Measurements from ENCODE around the gene MEX3A. TPM values are rescaled to one million over a fixed set of nuclear protein-coding genes. Genes with fewer than 3 reads are reported as not detected.

Gene MEX3A
- total RNA-seq (1 to 10 TPM in 1 of 2 experiments, under 1 TPM in 1; 0.24 to 1.0 TPM), polyA plus RNA-seq (not detected)

- ChIA-PET POLR2A (interaction anchor here (0.8 kb wide), 1 partner anchor 131 kb away, joined by 3 read pairs; the partner anchor contains the start of gene PMF1), CTCF (interaction anchor here (0.6 to 2.1 kb wide), 6 partner anchors 9 to 143 kb away, joined by 3 to 10 read pairs (median 5); no protein-coding TSS in a partner anchor)
- no peaks in the 10 kb centered on the region for H3K36me3 ChIP-seq (ENCODE audit: insufficient read depth, low read length)
- H3K4me1 Mint-ChIP-seq: peaks cover 6 to 16% (median 8%) of the 10 kb centered on the region in 3 donors
- H3K4me3 Mint-ChIP-seq: peak within 1 kb of the TSS; percentile 78 to 95 (median 85)
- no peaks in the 10 kb centered on the region for H3K9me3 ChIP-seq (ENCODE audit: low read length)
- peak within 1 kb of the TSS in 5 of 8 donors; percentile 29 to 86 (median 82) for H3K27ac Mint-ChIP-seq
- peak within 1 kb of the TSS; percentile 24 for H3K27ac ChIP-seq (ENCODE audit: low read depth, low read length)
- peak within 1 kb of the TSS; percentile 75 for H3K4me3 ChIP-seq (ENCODE audit: low read length)
- DNase-seq: peak; percentile 46 to 73 (median 56)
- peaks cover 19% of the 10 kb centered on the region for H3K27me3 ChIP-seq (ENCODE audit: insufficient read depth, low read length, poor library complexity, severe bottlenecking)
- H3K36me3 Mint-ChIP-seq: no peaks in the 10 kb centered on the region
- no peaks in the 10 kb centered on the region for H3K9me3 Mint-ChIP-seq
- H3K4me1 ChIP-seq (ENCODE audit: insufficient read depth, low read length): peaks cover 6% of the 10 kb centered on the region
- peaks cover 19 to 40% of the 10 kb centered on the region in 2 donors for H3K27me3 Mint-ChIP-seq
Observed at GRCh38 chr1:156082309-156083091, at the start of gene MEX3A. TSS of gene MEX3A (minus strand) at chr1:156082465. CDS start at chr1:156081998, 467 bp downstream.

- POLR2A ChIA-PET: no interaction called here
- peaks cover 0 to 34% (median 2%) of the 10 kb centered on the region in 3 donors for H3K36me3 Mint-ChIP-seq
- no peaks in the 10 kb centered on the region for H3K36me3 ChIP-seq (ENCODE audit: insufficient read depth, low read length)
Observed at GRCh38 chr1:156130578-156130942, 48.3 kb upstream of the MEX3A start.

GRCh38 chr1:156129687-156130577 lies 47.7 kb upstream of the MEX3A start:
- POLR2A ChIA-PET: interaction anchor here (0.9 to 1.0 kb wide), 2 partner anchors 17 to 27 kb away, joined by 3 to 4 read pairs; no protein-coding TSS in a partner anchor
- peak overlapping the region in 3 of 7 donors; percentile 48 to 72 (median 59) for H3K4me3 Mint-ChIP-seq
- CTCF ChIA-PET: interaction anchor here (0.9 to 25.4 kb wide), 16 partner anchors 13 to 153 kb away, joined by 3 to 702 read pairs (median 4); partner anchors contain the start of genes LMNA, PMF1, SEMA4A and SMG5
- H3K27ac Mint-ChIP-seq: peak overlapping the region in 7 of 8 donors; percentile 68 to 97 (median 90)
- peaks cover 0 to 4% of the 10 kb centered on the region in 2 donors for H3K27me3 Mint-ChIP-seq
- Histone ChIP-seq H3K27me3 (ENCODE audit: insufficient read depth, low read length, poor library complexity, severe bottlenecking) (no peaks in the 10 kb centered on the region), H3K27ac (ENCODE audit: low read depth, low read length) (no peak overlapping the region), H3K36me3 (ENCODE audit: insufficient read depth, low read length) (no peaks in the 10 kb centered on the region), H3K4me3 (ENCODE audit: low read length) (no peak overlapping the region), H3K9me3 (ENCODE audit: low read length) (no peaks in the 10 kb centered on the region), H3K4me1 (ENCODE audit: insufficient read depth, low read length) (peaks cover 55% of the 10 kb centered on the region)
- no peaks in the 10 kb centered on the region for H3K9me3 Mint-ChIP-seq
- peaks cover 42 to 54% (median 53%) of the 10 kb centered on the region in 3 donors for H3K4me1 Mint-ChIP-seq
- DNase-seq: peak; percentile 57 to 77 (median 71)
- peaks cover 0 to 29% (median 2%) of the 10 kb centered on the region in 3 donors for H3K36me3 Mint-ChIP-seq

More at GRCh38 chr1:156130578-156130942, 48.3 kb upstream of the MEX3A start:
- no peaks in the 10 kb centered on the region for H3K9me3 ChIP-seq (ENCODE audit: low read length)
- H3K9me3 Mint-ChIP-seq: no peaks in the 10 kb centered on the region
- no peaks in the 10 kb centered on the region for H3K27me3 ChIP-seq (ENCODE audit: insufficient read depth, low read length, poor library complexity, severe bottlenecking)
- peaks cover 38 to 48% (median 47%) of the 10 kb centered on the region in 3 donors for H3K4me1 Mint-ChIP-seq
- peaks cover 0 to 2% of the 10 kb centered on the region in 2 donors for H3K27me3 Mint-ChIP-seq
- peaks cover 49% of the 10 kb centered on the region for H3K4me1 ChIP-seq (ENCODE audit: insufficient read depth, low read length)
- peak overlapping the region in 3 of 8 donors; percentile 75 to 93 (median 90) for H3K27ac Mint-ChIP-seq
- no peak overlapping the region for H3K4me3 ChIP-seq (ENCODE audit: low read length)
- peak overlapping the region in 1 of 7 donors; percentile 72 for H3K4me3 Mint-ChIP-seq
- H3K27ac ChIP-seq (ENCODE audit: low read depth, low read length): no peak overlapping the region
- CTCF ChIA-PET: interaction anchor here (1.0 to 25.4 kb wide), 12 partner anchors 12 to 109 kb away, joined by 3 to 702 read pairs (median 6); partner anchors contain the start of genes LMNA, SEMA4A and SSR2
- no peak for DNase-seq

GRCh38 chr1:156128654-156129597 lies 46.7 kb upstream of the MEX3A start:
- H3K4me1 Mint-ChIP-seq: peaks cover 47 to 64% (median 63%) of the 10 kb centered on the region in 3 donors
- H3K27ac ChIP-seq (ENCODE audit: low read depth, low read length): peak overlapping the region; percentile 14

GRCh38 chr1:156128308-156128653 lies 46.0 kb upstream of the MEX3A start:
- Mint-ChIP-seq H3K27me3 (peaks cover 0 to 7% of the 10 kb centered on the region in 2 donors), H3K9me3 (no peaks in the 10 kb centered on the region), H3K27ac (peak overlapping the region in 7 of 8 donors; percentile 50 to 98 (median 92)), H3K4me3 (peak overlapping the region in 3 of 7 donors; percentile 9 to 39 (median 12)), H3K36me3 (peaks cover 0 to 14% (median 2%) of the 10 kb centered on the region in 3 donors), H3K4me1 (peaks cover 54 to 71% (median 70%) of the 10 kb centered on the region in 3 donors)
- ChIA-PET POLR2A (interaction anchor here (1.0 to 1.8 kb wide), 3 partner anchors 13 to 22 kb away, joined by 3 to 5 read pairs (median 5); partner anchors contain the start of gene LMNA), CTCF (interaction anchor here (1.1 to 25.4 kb wide), 10 partner anchors 11 to 258 kb away, joined by 3 to 702 read pairs (median 4); partner anchors contain the start of genes LMNA and SMG5)
- Histone ChIP-seq H3K27me3 (ENCODE audit: insufficient read depth, low read length, poor library complexity, severe bottlenecking) (no peaks in the 10 kb centered on the region), H3K36me3 (ENCODE audit: insufficient read depth, low read length) (no peaks in the 10 kb centered on the region), H3K27ac (ENCODE audit: low read depth, low read length) (peak overlapping the region; percentile 14), H3K4me1 (ENCODE audit: insufficient read depth, low read length) (peaks cover 71% of the 10 kb centered on the region), H3K9me3 (ENCODE audit: low read length) (no peaks in the 10 kb centered on the region), H3K4me3 (ENCODE audit: low read length) (no peak overlapping the region)
- DNase-seq: no peak

More at GRCh38 chr1:156128654-156129597, 46.7 kb upstream of the MEX3A start:
- ChIA-PET CTCF (interaction anchor here (1.1 to 25.4 kb wide), 13 partner anchors 12 to 257 kb away, joined by 3 to 702 read pairs (median 4); partner anchors contain the start of genes LMNA and SMG5), POLR2A (interaction anchor here (0.9 to 1.1 kb wide), 4 partner anchors 13 to 26 kb away, joined by 3 to 5 read pairs (median 4); no protein-coding TSS in a partner anchor)
- H3K27me3 ChIP-seq (ENCODE audit: insufficient read depth, low read length, poor library complexity, severe bottlenecking): no peaks in the 10 kb centered on the region
- Mint-ChIP-seq H3K36me3 (peaks cover 0 to 19% (median 2%) of the 10 kb centered on the region in 3 donors), H3K9me3 (no peaks in the 10 kb centered on the region), H3K27me3 (peaks cover 0 to 4% of the 10 kb centered on the region in 2 donors), H3K27ac (peak overlapping the region; percentile 50 to 98 (median 91)), H3K4me3 (peak overlapping the region in 3 of 7 donors; percentile 12 to 40 (median 39))
- H3K9me3 ChIP-seq (ENCODE audit: low read length): no peaks in the 10 kb centered on the region
- H3K36me3 ChIP-seq (ENCODE audit: insufficient read depth, low read length): no peaks in the 10 kb centered on the region
- peaks cover 65% of the 10 kb centered on the region for H3K4me1 ChIP-seq (ENCODE audit: insufficient read depth, low read length)
- DNase-seq: no peak
- peak overlapping the region; percentile 14 for H3K4me3 ChIP-seq (ENCODE audit: low read length)

GRCh38 chr1:156126630-156127534 lies 44.6 kb upstream of the MEX3A start:
- H3K36me3 Mint-ChIP-seq: peaks cover 0 to 14% (median 2%) of the 10 kb centered on the region in 3 donors
- Histone ChIP-seq H3K9me3 (ENCODE audit: low read length) (no peaks in the 10 kb centered on the region), H3K4me3 (ENCODE audit: low read length) (no peak overlapping the region)

More at GRCh38 chr1:156126630-156127534, 44.6 kb upstream of the MEX3A start:
- CTCF ChIA-PET: interaction anchor here (1.2 to 25.4 kb wide), 5 partner anchors 10 to 98 kb away, joined by 3 to 702 read pairs (median 5); partner anchors contain the start of genes LMNA, MEX3A and SLC25A44
- H3K27ac Mint-ChIP-seq: peak overlapping the region; percentile 81 to 98 (median 90)
- H3K4me3 Mint-ChIP-seq: peak overlapping the region; percentile 9 to 57 (median 51)
- DNase-seq: peak; percentile 69 to 92 (median 82)
- POLR2A ChIA-PET: interaction anchor here (0.8 to 1.8 kb wide), 4 partner anchors 13 to 24 kb away, joined by 3 to 5 read pairs (median 3); partner anchors contain the start of gene LMNA
- no peaks in the 10 kb centered on the region for H3K9me3 Mint-ChIP-seq
- H3K27me3 Mint-ChIP-seq: peaks cover 0 to 7% of the 10 kb centered on the region in 2 donors
- no peaks in the 10 kb centered on the region for H3K27me3 ChIP-seq (ENCODE audit: insufficient read depth, low read length, poor library complexity, severe bottlenecking)
- peak overlapping the region; percentile 85 for H3K27ac ChIP-seq (ENCODE audit: low read depth, low read length)
- peaks cover 71% of the 10 kb centered on the region for H3K4me1 ChIP-seq (ENCODE audit: insufficient read depth, low read length)
- H3K4me1 Mint-ChIP-seq: peaks cover 56 to 81% (median 79%) of the 10 kb centered on the region in 3 donors
- H3K36me3 ChIP-seq (ENCODE audit: insufficient read depth, low read length): no peaks in the 10 kb centered on the region
